ENCODE measurements around the gene SHBG.
"Not testable (repeated sequence)": the region's sequence is repeated elsewhere in the genome, so short reads cannot be mapped to it uniquely, and the experiment has no call there.

SHBG gene

DNA sequence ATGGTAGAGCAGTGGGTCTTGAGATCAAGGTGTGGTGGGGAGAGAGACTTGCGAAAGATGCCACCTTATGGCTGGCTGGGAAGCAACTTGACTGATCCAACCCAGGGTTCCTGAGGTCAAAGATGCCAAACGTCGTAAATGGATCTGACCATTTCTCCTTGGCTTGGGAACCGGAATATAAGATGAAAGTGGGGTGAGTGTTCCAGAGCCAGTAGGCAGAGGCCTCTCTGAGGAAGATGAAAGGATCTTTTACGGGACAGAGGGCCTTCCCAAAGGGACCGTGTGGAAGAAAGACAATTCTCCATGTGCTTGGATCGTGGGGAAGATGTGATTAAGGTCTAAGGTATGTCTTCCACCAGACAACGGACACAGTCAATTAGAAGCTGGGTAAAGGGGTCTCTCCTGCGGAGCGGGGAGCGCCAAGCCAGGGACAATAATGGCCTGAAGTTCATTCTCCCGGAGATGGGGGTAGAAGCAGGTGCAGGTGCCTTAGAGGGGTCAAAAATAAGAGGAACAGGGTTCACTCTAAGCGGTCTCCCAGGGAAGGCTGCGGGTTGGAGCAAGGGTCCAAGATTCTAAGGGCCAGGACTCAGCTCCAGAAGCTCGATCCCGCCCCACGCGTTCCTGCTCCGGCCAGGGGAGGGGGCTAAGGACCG is 16.0 kb upstream of the SHBG start:
- DNase-seq = no peak

DNA sequence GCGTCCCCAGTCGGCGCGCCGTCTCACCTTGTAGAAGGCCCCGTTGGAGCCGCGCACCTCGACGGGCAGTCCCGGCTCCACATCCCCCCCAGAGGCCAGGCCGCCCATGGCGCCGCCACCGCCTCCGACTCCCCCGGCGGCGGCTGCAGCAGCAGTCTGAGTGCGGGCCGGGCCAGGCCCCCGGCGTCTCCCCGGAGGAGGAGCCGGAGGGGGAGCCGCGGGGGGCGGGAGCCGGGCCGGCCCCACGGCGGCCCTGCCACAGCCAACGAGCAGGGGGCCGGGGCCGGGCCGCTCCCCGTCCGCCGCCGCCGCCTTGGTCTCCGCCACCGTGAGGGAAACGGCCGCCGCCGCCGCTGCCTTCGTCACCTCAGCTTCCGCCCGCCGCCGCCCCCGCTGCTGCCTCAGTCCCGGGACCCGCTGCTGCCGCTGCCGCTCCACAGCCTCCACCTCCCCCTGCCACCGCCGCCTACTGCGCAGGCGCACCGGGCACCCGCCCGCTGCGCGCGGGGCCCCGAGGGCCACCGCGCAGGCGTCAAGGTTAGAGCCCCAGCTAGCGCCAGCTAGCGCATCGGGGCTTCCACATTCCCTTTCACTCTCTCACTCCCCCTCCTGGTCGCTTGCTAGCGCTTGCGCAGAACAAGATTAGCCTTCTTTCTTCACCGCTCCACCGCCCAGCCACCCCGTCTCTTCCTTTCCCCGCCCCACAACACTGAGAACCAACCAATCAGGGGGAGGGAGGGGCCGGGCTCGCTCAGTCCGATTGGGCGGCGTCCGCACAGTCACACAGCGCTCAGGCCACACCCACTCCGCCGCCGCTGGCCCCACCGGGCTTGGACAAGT is 15.3 kb upstream of the SHBG start, which contains the start of gene FXR2:
Gene FXR2 (minus strand): TSS at position 473 of the 840 bp plus-strand sequence. CDS start 365 bp downstream, at position 108.
- peak; percentile 97 for DNase-seq

DNA sequence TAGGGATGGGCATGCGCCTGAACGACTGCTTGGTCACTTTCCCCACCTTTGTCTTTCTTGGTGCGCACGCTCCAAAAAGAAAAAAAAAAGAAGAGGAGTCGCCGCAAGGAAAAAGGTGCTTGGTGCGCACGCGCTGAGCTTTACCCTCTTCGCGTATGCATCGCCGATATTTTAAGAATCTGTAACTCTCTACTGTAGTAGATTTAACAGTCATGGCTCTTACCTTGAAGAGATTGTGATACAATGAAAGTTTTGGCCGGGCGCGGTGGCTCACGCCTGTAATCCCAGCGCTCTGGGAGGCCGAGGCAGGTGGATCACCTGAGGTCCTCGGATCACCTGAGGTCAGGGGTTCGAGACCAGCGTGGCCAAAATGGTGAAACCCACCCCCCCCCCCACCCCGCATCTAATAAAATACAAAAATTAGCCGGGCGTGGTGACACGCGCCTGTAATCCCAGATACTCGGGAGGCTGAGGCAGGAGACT is 14.6 kb upstream of the SHBG start:
- DNase-seq = no peak

DNA sequence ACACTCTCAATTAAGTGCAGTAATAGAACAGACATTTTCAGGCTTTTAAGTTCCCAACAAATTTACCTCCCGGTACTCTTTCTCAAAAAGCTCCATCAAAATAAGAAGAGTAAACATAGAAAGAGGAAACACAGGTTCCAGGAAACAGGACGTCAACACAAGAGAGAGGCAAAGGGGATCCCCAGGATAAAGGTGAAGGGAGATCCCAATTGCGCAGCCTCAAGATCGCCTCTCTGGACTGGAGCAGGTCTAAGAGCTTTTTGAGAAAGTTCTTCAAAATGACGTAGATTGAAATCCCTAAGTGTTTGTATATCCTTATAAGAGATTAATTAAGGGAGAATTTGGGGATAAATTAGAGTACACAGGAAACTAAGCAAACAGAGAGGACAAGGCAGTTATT is 11.3 kb upstream of the SHBG start:
- DNase-seq = no peak

DNA sequence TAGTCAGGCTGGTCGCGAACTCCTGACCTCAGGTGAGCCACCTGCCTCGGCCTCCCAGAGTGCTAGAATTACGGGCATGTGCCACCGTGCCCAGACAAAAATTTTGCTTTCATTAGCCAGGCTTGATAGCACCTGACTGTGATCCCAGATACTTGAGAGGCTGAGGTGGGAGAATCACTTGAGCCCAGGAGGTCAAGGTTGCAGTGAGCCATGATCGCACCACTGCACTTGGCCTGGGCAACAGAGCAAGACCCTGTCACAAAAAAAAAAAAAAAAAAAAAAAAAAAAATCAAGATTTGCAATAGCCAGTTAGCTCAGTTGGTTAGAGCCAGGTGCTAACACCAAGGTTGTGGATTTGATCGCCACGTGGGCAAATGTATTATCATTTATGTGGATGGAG is 9.1 kb upstream of the SHBG start:
- DNase-seq = no peak

DNA sequence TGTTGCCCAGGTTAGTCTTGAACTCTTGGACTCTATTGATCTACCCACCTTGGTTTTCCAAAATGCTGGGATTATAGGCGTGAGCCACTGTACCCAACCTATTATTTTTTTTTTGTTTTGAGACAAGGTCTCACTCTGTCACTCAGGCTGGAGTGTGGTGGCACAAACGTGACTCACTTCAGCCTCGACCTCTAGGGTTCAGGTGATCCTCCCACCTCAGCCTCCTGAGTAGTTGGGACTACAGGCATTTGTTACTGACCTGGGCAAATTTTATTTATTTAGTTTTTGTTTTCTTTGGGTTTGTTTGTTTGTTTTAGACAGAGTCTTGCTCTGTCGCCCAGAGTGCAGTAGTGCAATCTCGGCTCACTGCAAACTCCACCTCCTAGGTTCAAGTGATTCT is 6.3 kb upstream of the SHBG start:
- no peak for DNase-seq

DNA sequence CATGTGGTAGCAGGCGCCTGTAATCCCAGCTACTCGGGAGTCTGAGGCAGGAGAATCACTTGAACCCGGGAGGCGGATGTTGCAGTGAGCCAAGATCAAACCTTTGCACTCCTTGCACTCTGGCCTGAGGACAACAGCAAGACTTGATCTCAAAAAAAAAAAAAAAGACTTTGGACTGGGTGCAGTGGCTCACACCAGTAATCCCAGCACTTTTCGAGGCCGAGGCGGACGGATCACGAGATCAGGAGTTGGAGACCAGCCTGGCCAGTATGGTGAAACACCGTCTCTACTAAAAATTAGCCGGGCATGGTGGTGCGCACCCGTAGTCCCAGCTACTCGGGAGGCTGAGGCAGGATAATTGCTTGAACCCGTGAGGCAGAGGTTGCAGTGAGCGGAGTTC is 4.2 kb upstream of the SHBG start:
- DNase-seq = not testable (repeated sequence)

DNA sequence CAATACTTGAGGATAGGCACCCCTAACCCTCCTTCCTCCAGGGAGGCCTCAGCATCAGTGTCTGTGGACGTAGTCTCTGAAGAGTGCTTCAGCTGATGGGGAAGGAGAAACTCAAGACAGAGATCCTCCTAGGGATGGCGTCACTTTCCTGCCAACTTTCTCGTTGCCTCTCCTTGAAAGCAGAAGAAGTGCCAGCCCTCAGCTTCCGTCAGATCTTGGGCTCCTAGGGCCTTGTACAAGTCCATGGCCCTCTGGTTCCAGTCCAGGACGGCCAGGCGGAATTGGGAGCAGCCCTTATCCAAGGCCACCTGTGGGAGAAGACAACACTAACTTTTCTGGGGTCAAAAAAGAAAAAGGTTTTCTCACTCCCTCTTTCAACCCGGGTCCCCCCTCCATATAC is 3.6 kb upstream of the SHBG start:
- DNase-seq = no peak

DNA sequence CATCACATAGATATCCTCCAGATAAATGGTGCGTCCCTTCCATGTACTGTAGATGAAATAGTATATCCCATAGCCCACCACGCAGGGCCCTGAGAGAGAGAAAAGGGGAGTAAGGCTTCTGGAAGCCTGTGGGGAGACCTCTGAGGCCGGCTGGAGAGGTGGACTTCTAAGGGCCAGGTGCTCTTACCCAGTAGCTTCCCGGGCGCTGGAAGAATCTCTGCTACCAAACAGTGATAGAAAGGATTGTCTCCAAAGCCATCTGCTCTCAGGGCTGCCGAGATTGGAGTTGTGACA is 3.0 kb upstream of the SHBG start:
- DNase-seq = no peak

DNA sequence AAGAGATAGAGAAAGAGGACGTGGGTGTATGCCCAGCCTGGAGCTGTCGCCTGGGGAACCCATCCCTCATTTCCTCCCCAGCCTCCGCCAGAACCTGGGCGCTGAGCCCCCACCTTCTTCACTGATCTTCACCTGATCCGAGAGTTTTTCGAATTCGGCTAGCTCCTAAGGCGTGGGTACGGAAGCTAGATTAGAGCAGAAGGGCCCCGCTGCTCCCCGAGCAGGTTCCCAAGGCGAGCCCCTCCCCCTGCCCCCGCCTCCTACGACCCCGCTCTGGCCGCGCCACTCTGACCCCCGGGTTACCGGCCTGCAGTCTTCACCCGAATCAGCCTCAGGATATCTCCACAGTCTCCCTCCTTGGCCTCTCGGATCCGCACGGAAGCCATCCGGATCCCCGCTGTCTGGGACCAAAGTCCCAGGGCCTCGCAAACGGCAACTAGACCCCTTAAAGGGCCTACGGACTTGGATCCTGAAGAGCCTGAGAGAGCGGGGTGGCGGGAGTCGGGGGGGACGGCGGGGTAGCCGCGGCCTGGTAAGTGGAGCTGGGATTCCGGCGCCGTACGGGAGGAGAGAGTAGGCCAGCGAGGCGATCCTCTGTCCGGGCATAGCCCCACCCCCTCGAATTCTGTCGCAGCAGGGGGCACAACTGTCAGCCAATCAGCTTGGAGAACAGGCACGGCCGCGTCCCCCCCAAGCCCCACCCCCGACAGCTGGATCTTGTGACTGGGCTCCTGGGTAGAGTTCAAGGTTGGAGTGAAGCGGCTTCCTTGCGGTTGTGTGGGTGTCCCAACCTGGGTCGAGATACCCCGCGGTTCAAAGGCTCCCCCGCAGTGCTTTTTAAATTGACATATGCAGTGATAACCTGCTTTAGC is 2.4 kb upstream of the SHBG start, which contains the start of gene SAT2:
Gene SAT2 (minus strand): TSS at position 572 of the 872 bp plus-strand sequence. CDS start 186 bp downstream, at position 386.
- peak; percentile 79 for DNase-seq

DNA sequence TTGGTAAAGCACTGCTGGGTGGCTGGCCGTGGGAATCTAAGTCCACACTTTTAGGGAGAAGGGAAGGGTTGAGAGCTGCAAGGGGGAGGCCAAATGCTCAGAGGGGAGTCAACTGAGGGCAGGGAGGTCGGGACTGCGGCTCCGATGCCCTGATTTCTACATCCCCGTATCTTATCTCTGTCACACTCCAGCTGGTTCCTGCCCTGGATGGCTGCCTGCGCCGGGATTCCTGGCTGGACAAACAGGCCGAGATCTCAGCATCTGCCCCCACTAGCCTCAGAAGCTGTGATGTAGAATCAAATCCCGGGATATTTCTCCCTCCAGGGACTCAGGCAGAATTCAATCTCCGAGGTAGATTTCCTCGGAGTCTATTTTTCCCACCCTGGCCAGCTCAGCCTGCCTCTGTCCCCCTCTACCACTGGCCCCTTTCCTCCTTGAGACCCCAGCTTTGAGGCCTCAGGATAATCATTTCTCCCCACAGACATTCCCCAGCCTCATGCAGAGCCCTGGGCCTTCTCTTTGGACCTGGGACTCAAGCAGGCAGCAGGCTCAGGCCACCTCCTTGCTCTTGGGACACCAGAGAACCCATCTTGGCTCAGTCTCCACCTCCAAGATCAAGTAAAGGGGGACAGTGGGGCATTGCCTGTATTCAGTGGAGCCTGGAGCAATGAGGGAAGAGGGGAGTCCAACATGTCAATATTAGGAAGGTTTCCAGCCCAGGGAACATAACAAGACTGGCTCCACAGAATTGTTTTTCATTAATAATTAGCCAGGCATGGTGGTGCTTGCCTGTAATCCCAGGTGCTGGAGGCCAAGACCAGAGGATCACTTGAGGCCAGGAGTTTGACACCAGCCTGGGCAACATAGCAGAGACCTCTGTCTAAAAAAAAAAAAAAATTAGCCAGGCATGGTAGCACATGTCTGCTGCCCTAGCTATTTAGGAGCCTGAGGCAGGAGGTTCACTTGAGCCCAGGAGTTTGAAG is 1.8 kb downstream of the SHBG start:
- DNase-seq = no peak

DNA sequence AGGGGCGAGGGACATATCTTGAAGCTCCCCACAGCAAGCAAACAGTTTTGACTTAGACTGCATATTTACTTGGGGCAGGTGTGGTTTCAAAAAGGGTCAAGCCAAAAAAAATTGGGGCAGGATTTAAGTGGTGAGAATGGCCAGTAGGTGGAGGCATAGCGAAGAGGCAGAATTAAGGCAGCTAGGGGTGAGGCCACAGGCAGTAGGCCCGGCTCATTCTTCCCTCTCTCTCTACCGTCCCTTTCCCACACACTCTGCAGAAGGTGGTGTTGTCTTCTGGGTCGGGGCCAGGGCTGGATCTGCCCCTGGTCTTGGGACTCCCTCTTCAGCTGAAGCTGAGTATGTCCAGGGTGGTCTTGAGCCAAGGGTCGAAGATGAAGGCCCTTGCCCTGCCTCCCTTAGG is 2.6 kb downstream of the SHBG start:
- DNase-seq = peak; percentile 12

DNA sequence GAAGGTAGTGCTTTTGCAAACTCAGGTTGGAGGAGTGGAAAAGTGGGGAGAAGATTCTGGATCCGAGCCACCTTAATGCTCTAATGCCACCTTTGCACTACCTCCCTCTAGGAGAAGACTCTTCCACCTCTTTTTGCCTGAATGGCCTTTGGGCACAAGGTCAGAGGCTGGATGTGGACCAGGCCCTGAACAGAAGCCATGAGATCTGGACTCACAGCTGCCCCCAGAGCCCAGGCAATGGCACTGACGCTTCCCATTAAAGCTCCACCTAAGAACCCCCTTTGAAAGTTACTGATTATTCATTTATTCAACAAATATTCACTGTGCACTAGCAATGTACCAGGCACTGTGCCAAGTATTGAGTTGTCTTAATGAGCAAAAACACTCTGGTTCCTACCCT is 3.2 kb downstream of the SHBG start:
- DNase-seq = no peak

DNA sequence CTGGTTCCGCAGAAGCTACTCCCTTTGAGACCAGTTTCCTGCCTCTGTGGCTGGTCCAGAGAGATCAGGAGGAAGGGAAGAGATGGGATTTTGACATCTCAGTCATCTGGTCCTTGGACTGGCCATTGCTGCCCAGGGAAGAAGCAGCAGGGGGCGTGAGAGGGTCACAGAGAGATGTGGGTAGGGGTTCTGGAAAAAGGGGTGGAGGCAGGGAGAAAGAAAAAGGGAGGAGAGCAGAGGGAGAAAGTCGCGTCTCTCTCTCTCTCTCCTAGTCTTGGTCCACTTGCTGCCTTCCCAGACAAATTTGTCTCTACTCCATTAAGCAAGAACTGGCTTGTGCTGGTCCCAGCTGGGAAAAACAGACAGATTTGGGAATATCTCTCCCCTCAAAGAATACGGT is 4.4 kb downstream of the SHBG start:
- DNase-seq = no peak

DNA sequence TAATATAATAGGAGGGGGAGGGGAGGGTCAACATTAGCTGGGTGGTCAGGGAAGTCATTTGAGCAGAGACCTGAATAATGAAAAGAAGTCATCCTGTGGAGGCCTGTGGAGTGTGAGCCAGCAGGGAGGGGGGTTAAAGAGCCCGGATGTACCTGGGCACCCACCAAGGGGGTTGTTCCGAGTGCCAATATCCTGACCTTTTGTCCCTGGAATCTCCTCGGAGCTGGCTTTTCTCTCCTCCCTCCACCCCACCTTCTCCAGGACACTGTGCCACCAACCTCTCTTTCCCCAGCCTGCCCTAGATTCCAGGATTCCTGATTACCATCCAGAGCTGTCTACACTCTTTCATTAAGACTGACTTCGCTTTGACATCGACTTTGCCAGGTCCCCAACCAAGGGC is 6.2 kb downstream of the SHBG start:
- DNase-seq = no peak

DNA sequence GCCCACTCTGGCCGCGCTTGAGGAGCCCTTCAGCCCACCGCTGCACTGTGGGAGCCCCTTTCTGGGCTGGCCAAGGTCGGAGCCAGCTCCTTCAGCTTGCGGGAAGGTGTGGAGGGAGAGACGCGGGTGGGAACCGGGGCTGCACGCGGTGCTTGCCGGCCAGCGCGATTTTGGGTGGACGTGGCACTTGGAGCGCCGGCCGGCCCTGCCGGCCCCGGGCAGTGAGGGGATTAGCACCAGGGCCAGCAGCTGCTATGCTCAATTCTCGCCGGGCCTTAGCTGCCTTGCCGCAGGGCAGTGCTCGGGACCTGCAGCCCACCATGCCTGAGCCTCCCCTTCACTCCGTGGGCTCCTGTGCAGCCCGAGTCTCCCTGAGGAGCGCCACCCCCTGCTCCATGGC is 10.8 kb downstream of the SHBG start:
- DNase-seq = no peak

DNA sequence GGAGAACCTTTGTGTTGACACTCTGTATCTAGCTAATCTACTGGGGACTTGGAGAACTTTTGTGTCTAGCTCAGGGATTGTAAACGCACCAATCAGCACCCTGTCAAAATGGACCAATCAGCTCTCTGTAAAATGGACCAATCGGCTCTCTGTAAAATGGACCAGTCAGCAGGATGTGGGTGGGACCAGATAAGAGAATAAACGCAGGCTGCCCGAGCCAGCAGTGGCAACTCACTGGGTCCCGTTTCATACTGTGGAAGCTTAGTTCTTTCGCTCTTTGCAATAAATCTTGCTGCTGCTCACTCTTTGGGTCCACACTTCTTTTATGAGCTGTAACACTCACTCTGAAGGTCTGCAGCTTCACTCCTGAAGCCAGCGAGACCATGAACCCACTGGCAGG is 11.7 kb downstream of the SHBG start:
- not testable (repeated sequence) for DNase-seq

DNA sequence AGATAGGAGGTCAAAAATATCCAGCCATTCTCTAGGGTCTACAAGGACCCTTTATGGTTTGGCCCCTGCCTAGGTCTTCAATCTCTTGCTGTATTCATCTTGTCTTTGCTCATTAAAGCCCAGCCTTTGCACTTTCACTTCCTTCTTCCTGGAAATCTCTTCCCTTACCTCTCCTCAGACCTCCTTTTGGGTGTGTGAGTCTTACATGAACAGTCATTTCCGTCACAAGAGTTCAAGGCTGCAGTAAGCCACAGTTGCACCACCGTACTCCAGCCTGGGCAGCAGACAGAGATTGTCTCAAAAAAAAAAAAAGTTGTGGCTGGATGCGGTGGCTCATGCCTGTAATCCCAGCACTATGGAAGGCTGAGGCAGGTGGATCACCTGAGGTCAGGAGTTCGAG is 14.8 kb downstream of the SHBG start:
- no peak for DNase-seq

DNA sequence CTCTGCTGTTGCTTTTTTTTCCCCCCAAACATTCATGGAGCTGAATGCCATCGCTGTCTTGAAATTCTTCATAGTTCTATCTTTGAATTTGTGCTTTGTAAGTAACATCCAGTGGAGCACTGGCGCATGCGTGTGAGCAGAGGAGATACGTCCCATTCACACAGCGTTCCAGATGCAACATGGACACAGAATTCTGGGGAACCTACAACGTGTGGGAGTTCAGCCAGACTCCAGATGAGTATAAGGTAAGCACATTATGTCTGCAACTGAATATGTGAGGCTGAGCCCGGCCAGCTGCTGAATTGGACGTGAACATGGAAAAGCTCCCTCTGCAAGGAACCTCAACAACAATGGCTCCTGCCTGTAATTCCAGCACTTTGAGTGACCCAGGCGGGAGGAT is 16.5 kb downstream of the SHBG start:
- DNase-seq = no peak

DNA sequence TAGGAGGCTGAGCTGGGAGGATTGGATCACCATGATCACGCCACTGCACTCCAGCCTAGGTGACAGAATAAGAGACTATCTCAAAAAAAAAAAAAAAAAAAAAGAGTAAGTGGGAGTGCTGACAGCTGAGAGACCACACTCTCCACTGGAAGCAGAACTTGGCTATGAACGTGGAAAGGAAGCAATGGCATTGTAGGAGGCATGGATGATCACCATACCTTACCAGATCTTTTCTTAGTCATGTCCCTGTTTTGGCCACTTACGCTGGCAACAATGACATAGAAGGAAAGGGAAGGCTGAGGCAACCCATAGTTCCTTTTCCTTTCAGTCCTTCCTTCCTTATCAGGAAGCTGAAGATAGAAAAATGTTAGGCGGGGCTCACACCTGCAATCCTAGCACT is 17.1 kb downstream of the SHBG start:
- no peak for DNase-seq

DNA sequence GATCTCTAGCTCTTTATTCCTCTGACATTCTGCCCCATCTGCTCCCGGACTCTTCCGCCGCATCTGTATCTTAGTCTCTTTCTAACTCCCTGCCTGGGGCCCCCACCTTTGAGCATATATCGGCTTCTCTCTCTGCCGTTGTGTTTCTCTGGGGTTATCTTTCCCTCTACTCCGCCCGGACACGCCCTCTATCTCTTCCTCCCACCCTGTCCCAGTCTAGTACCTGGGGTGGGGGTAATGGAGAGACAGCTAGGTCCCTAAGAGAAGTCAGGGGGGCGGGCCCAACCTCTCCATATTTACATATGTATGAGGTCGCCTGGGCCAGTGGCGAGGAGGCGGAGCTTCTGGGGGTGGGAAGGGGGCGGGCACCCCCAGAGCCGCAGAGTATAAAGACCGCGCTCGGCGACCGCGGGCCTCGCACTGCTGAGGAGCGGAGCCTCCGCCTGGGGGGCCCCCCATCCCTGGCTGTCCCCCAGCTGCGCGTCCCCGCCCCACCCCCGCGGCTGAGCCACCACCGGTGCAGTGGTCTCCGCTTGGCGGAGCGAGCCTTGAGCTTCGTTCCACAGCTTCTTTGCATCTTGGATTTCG is 20.7 kb downstream of the SHBG start, which contains the start of gene ATP1B2:
Gene ATP1B2 (plus strand): TSS at position 418 of the 588 bp plus-strand sequence. CDS start 593 bp downstream, outside the sequence.
- peak; percentile 74 for DNase-seq
